PC-3 (cell line): ENCODE data around the gene CFP. TPM values are rescaled to one million over a fixed set of nuclear protein-coding genes. Genes with fewer than 3 reads are reported as not detected.

ENCODE experiments used
- ATAC-seq: fragments of 200-7000 bp; cut with Tn5 transposase; 2 replicates; pipeline ENCODE4 v1.9.1; 2020; ENCODE audit warnings: mild to moderate bottlenecking, moderate library complexity
- BruUV-seq: library from RNA; stranded (reverse); fragments of 400-500 nt; replicated peaks from 2 replicates; lab custom pipeline; 2021; lab: Mats Ljungman, UMichigan
- CTCF ChIA-PET: fragments of 300-600 bp; sonication (Branson Sonifier 250); formaldehyde crosslinking; loops from one replicate; lab custom pipeline; 2022; ENCODE audit warnings: antibody characterized with exemption; lab: Charles Lee
- POLR2A ChIA-PET: fragments of 300-600 bp; sonication (Branson Sonifier 250); formaldehyde crosslinking; loops from one replicate; lab custom pipeline; 2022; ENCODE audit warnings: antibody characterized with exemption; ENCODE audit not compliant: unreplicated experiment; lab: Charles Lee
- DNase-seq: peaks from one replicate; pipeline ENCODE4 v3.0.0-alpha.2; 2015
- H2AFZ ChIP-seq: fragments of 300-600 bp; sonication (generic); 2 replicates; pipeline ENCODE4 v1.6.0; 2016; ENCODE audit warnings: antibody characterized with exemption, low read length
- H3F3A ChIP-seq: fragments of 300-600 bp; sonication (generic); one replicate; pipeline ENCODE4 v1.6.0; 2017; ENCODE audit warnings: antibody characterized with exemption, low read length, control low read depth, mild to moderate bottlenecking; ENCODE audit not compliant: unreplicated experiment
- H3K27ac ChIP-seq: fragments of 300-600 bp; sonication (generic); 2 replicates; pipeline ENCODE4 v1.5.1; 2016; ENCODE audit warnings: mild to moderate bottlenecking, low read length
- H3K27me3 ChIP-seq: fragments of 300-600 bp; sonication (generic); 2 replicates; pipeline ENCODE4 v1.6.1; 2016; ENCODE audit warnings: low read length, mixed read lengths
- H3K36me3 ChIP-seq: fragments of 300-600 bp; sonication (generic); 2 replicates; pipeline ENCODE4 v1.6.1; 2016; ENCODE audit warnings: low read depth, mixed run types, low read length, mixed read lengths
- H3K4me1 ChIP-seq: fragments of 300-600 bp; sonication (generic); 2 replicates; pipeline ENCODE4 v1.5.1; 2016; ENCODE audit warnings: low read length; ENCODE audit not compliant: insufficient read depth
- H3K4me2 ChIP-seq: fragments of 300-600 bp; sonication (generic); 2 replicates; pipeline ENCODE4 v1.6.0; 2016; ENCODE audit warnings: low read length
- H3K4me3 ChIP-seq: fragments of 300-600 bp; sonication (generic); 2 replicates; pipeline ENCODE4 v1.5.1; 2016; ENCODE audit warnings: mild to moderate bottlenecking, low read length, mixed read lengths
- H3K79me2 ChIP-seq: fragments of 300-600 bp; sonication (generic); 2 replicates; pipeline ENCODE4 v1.6.1; 2017; ENCODE audit warnings: low read length, mixed read lengths
- H3K9ac ChIP-seq: fragments of 300-600 bp; sonication (generic); 2 replicates; pipeline ENCODE4 v1.6.0; 2016; ENCODE audit warnings: mild to moderate bottlenecking, low read length
- H3K9me2 ChIP-seq: fragments of 300-600 bp; sonication (generic); replicated peaks from 2 replicates; pipeline ENCODE4 v1.6.1; 2016; ENCODE audit warnings: mixed run types, low read length, mixed read lengths
- H3K9me3 ChIP-seq: fragments of 300-600 bp; sonication (generic); 2 replicates; pipeline ENCODE4 v1.6.1; 2016; ENCODE audit warnings: low read length, mixed read lengths
- H4K20me1 ChIP-seq: fragments of 300-600 bp; sonication (generic); 2 replicates; pipeline ENCODE4 v1.6.1; 2016; ENCODE audit warnings: low read length, mixed read lengths
- CTCF ChIP-seq: fragments of 300-600 bp; sonication (generic); conservative IDR thresholded peaks from 2 replicates; pipeline ENCODE4 v1.5.1; 2017; ENCODE audit warnings: antibody characterized with exemption, low read depth, mild to moderate bottlenecking, low read length
- EZH2 ChIP-seq: fragments of 300-600 bp; sonication (generic); IDR thresholded peaks from one replicate; pipeline ENCODE4 v1.6.1; 2017; ENCODE audit warnings: antibody characterized with exemption, mild to moderate bottlenecking, low read length; ENCODE audit not compliant: unreplicated experiment
- EZH2phosphoT487 ChIP-seq: fragments of 300-600 bp; sonication (generic); IDR thresholded peaks from 2 replicates; pipeline ENCODE4 v1.6.1; 2018; ENCODE audit warnings: mild to moderate bottlenecking, antibody characterized with exemption, low read length, borderline replicate concordance
- intact Hi-C: fragments of 100-400 bp; cut with micrococcal nuclease; formaldehyde crosslinking; loops from 2 replicates; pipeline ENCODE4 v1.9.0; 2023
- total RNA-seq: library from RNA; depleted of rRNA; stranded (reverse); fragments of >200 nt; gene quantifications from 2 replicates; pipeline ENCODE4 v1.2.3, GENCODE V29; 2014

CFP gene
- total RNA-seq, 1 experiment from 2014 or later, result 1.9 TPM

DNA sequence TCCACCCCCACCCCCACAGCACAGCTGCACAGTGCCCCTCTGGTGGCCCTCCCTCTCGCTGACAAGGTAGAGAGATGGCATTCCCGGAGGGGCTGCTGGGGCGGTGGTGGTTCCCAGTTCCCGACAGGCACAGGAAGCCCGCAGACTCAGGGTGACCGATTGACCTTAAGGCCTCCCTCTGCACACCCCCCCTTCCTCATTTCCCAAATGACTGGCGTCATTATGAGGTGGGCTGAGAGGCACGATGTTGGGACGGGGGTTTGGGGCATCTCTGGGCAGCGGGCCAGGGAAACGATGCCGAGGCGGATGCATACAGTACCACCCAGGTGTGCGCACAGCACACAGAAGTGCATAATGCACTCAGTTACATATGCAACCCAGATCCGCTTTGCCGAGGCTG is 51.0 kb downstream of the CFP start:
- Histone ChIP-seq H3K79me2 (peaks cover 15% of the 10 kb centered on the region), H3F3A (no peaks in the 10 kb centered on the region), H3K36me3 (no peaks in the 10 kb centered on the region; the same call in 1 of the 2 replicates), H4K20me1 (no peaks in the 10 kb centered on the region), H3K9me3 (no peaks in the 10 kb centered on the region), H3K9ac (no peak overlapping the region), H3K9me2 (no peaks in the 10 kb centered on the region), H2AFZ (no peak overlapping the region), H3K4me3 (no peak overlapping the region), H3K4me2 (peak overlapping the region; percentile 57; the same call in 1 of the 2 replicates), H3K27me3 (no peaks in the 10 kb centered on the region), H3K27ac (no peak overlapping the region), H3K4me1 (peaks cover 31% of the 10 kb centered on the region)
- CTCF ChIA-PET, result no interaction called here
- intact Hi-C loops, result no loop called here
- BruUV-seq, result no TSS peak
- ATAC-seq (no peak), DNase-seq (no peak)
- TF ChIP-seq CTCF (no peak), EZH2phosphoT487 (no peak), EZH2 (no peak)
- POLR2A ChIA-PET, result no interaction called here

DNA sequence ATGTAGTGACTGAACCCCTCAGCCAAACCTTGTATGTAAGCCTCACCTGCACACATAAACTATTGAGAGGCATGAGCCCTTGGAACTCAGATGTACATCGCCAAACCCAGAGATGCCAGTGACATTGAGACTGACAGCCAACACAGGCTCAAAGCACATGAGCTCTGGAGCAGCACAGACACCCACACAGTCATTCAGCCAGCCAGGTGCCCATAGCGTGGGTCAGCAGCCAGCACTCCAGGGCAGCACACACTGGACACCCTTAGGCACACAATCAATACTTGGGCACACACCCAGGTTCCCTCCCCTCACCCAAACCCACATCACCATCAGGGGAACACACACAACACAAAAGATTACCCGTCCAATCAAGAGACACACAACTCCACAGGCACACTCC is 51.8 kb downstream of the CFP start:
- H3K4me2 ChIP-seq, result no peak overlapping the region
- no peaks in the 10 kb centered on the region for H4K20me1 ChIP-seq
- H3K4me1 ChIP-seq, result peaks cover 31% of the 10 kb centered on the region
- no peaks in the 10 kb centered on the region for H3K36me3 ChIP-seq
- no peaks in the 10 kb centered on the region for H3K9me3 ChIP-seq
- POLR2A ChIA-PET, result no interaction called here
- no peak overlapping the region for H3K9ac ChIP-seq
- no peaks in the 10 kb centered on the region for H3K27me3 ChIP-seq
- DNase-seq (no peak), ATAC-seq (no peak)
- no peaks in the 10 kb centered on the region for H3K9me2 ChIP-seq
- H3K4me3 ChIP-seq, result no peak overlapping the region
- H3K27ac ChIP-seq, result no peak overlapping the region
- no peak overlapping the region for H2AFZ ChIP-seq
- H3K79me2 ChIP-seq, result peaks cover 7% of the 10 kb centered on the region
- TF ChIP-seq EZH2 (no peak), EZH2phosphoT487 (no peak), CTCF (no peak)
- CTCF ChIA-PET, result no interaction called here
- no TSS peak for BruUV-seq
- no peaks in the 10 kb centered on the region for H3F3A ChIP-seq
- intact Hi-C loops, result no loop called here

DNA sequence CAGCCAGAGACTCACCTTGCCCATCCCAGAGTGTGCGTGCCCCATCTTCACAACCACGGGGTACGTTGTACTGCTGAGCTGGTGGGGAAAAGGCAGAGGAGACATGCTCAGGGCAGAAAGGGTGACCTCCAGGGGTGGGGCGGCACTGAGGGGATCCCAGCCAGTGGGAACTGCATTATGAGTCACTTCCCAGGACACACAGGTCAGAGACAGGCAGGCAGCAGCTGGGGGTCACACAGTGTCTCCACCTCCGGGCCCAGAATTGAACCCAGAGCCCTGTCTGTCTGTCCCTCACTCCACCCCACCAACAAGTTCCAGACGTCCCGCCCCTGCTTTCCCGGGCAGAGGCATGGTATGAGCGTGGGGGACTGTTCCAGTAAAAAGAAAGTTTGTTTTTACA is 52.3 kb downstream of the CFP start:
- no peak for TF ChIP-seq CTCF
- TF ChIP-seq EZH2phosphoT487, result no peak
- TF ChIP-seq EZH2, result no peak
- no peak overlapping the region for H3K9ac ChIP-seq
- H4K20me1 ChIP-seq, result no peaks in the 10 kb centered on the region
- ATAC-seq, result no peak
- H3K4me2 ChIP-seq, result no peak overlapping the region
- H3K27me3 ChIP-seq, result no peaks in the 10 kb centered on the region
- H3K4me3 ChIP-seq, result no peak overlapping the region
- H3K36me3 ChIP-seq, result no peaks in the 10 kb centered on the region
- no peak overlapping the region for H2AFZ ChIP-seq
- H3K4me1 ChIP-seq, result peaks cover 32% of the 10 kb centered on the region
- H3F3A ChIP-seq, result no peaks in the 10 kb centered on the region
- DNase-seq, result no peak
- no peaks in the 10 kb centered on the region for H3K9me2 ChIP-seq
- BruUV-seq, result no TSS peak
- intact Hi-C loops, result no loop called here
- H3K79me2 ChIP-seq, result peaks cover 2% of the 10 kb centered on the region
- no peaks in the 10 kb centered on the region for H3K9me3 ChIP-seq
- ChIA-PET POLR2A (no interaction called here), CTCF (no interaction called here)
- no peak overlapping the region for H3K27ac ChIP-seq
